ENCODE measurements around the gene CSF1. TPM values are rescaled to one million over a fixed set of nuclear protein-coding genes. Genes with fewer than 3 reads are reported as not detected.

Gene CSF1
- total and polyA plus RNA-seq, 10 donors = 5.8 to 207 (median 78.1) TPM

DNA sequence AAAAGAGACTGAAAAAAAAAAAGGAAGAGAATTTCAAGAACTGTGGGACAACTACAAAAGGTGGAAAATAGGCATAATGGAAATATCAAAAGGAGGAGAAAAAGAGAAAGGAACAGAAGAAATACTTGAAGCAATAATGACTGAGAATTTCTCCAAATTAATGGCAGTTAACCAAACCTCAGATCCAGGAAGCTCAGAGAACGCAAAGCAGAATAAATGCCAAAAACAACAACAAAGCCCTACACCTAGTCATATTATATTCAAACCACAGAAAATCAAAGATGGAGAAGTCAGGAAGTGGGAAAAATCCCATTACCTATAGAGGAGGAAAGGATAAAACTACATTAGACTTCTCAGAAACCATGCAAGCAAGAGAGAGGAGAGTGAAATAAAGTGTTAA is 53.2 kb downstream of the CSF1 start:
- DNase-seq = no peak
- Histone ChIP-seq H3K4me3 (no peak overlapping the region), H3K9me3 (no peaks in the 10 kb centered on the region), H3K27ac (no peak overlapping the region), H3K4me1 (peaks cover 0 to 5% (median 0%) of the 10 kb centered on the region in 6 donors), H3K27me3 (replicated peaks in 1 of 7) (no peaks in the 10 kb centered on the region), H3K36me3 (no peaks in the 10 kb centered on the region)
- TF ChIP-seq POLR2AphosphoS5 (IDR thresholded peaks at IDR 0.05) (no peak), POLR2A (IDR thresholded peaks at IDR 0.05) (no peak)
- TF ChIP-seq, protein P1, sequence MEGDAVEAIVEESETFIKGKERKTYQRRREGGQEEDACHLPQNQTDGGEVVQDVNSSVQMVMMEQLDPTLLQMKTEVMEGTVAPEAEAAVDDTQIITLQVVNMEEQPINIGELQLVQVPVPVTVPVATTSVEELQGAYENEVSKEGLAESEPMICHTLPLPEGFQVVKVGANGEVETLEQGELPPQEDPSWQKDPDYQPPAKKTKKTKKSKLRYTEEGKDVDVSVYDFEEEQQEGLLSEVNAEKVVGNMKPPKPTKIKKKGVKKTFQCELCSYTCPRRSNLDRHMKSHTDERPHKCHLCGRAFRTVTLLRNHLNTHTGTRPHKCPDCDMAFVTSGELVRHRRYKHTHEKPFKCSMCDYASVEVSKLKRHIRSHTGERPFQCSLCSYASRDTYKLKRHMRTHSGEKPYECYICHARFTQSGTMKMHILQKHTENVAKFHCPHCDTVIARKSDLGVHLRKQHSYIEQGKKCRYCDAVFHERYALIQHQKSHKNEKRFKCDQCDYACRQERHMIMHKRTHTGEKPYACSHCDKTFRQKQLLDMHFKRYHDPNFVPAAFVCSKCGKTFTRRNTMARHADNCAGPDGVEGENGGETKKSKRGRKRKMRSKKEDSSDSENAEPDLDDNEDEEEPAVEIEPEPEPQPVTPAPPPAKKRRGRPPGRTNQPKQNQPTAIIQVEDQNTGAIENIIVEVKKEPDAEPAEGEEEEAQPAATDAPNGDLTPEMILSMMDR (IDR thresholded peaks at IDR 0.05 in 8 of 11, conservative IDR thresholded peaks at IDR 0.05 in 3 of 11) = no peak
- intact Hi-C loops (cut with DNase I; ENCODE audit: low total_unique reads) = no loop called here
- WGBS, 5 donors = 69 to 94% (median 81%) methylated on average over 1 of the region's 1 CpG

DNA sequence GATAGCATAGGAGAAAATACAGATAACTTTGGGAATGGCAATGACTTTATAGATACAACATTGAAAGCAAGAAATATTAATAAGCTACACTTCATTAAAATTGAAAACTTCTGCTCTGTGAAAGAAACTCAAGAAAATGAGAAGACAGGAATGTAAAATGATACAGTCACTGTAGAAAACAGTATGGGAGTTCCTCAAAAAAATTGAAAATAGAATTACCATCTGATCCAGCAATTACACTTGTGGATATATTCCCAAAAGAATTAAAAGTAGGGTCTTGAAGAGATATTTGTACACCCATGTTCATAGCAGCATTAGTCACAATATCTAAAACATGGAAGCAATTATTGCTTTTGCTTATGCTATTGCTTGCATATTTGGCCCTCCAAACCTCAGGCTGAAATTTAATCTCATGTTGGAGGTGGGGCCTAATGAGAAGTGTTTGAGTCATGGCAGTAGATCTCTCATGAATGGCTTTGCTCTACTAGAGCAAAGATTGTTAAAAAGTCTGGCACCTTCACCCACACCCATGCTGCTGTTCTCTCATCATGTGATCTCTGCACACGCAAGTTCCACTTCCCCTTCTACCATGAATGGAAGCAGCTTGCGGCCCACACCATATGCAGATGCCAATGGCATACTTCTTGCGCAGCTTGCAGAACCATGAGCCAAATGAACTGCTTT is 58.6 kb downstream of the CSF1 start:
- DNase-seq = no peak
- Histone ChIP-seq H3K9me3 (no peaks in the 10 kb centered on the region), H3K4me3 (no peak overlapping the region), H3K4me1 (no peaks in the 10 kb centered on the region), H3K36me3 (no peaks in the 10 kb centered on the region), H3K27me3 (replicated peaks in 1 of 7) (no peaks in the 10 kb centered on the region), H3K27ac (no peak overlapping the region)
- 72 to 90% (median 78%) methylated on average over 3 of the region's 3 CpGs for WGBS, 5 donors
- TF ChIP-seq, protein P1 (IDR thresholded peaks at IDR 0.05 in 8 of 11, conservative IDR thresholded peaks at IDR 0.05 in 3 of 11) = no peak
- TF ChIP-seq POLR2AphosphoS5 (IDR thresholded peaks at IDR 0.05) (no peak), POLR2A (IDR thresholded peaks at IDR 0.05) (no peak)
- intact Hi-C loops (cut with DNase I; ENCODE audit: low total_unique reads) = no loop called here

DNA sequence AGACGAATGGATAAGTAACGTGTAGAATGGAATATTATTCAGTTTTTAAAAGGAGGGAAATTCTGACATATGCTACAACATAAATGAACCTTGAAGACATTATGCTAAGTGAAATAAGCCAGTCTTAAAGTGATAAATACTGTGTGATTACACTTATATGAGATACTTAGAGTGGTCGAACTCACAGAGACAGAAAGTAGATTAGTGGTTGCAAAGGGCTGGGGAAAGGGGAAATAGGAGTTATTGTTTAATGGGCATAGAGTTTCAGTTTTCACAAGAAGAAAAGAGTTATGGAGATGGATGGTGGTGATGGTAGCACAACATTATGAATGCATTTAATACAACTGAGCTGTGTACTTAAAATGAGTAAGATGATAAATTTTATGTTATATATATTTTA is 59.3 kb downstream of the CSF1 start:
- Histone ChIP-seq H3K4me3 (no peak overlapping the region), H3K4me1 (no peaks in the 10 kb centered on the region), H3K36me3 (no peaks in the 10 kb centered on the region), H3K27me3 (replicated peaks in 1 of 7) (no peaks in the 10 kb centered on the region), H3K9me3 (no peaks in the 10 kb centered on the region), H3K27ac (no peak overlapping the region)
- TF ChIP-seq POLR2A (IDR thresholded peaks at IDR 0.05) (no peak), POLR2AphosphoS5 (IDR thresholded peaks at IDR 0.05) (no peak)
- TF ChIP-seq, protein P1 (IDR thresholded peaks at IDR 0.05 in 8 of 11, conservative IDR thresholded peaks at IDR 0.05 in 3 of 11) = no peak
- intact Hi-C loops (cut with DNase I; ENCODE audit: low total_unique reads) = no loop called here
- WGBS, 5 donors = 78 to 93% (median 87%) methylated on average over 3 of the region's 3 CpGs
- DNase-seq = no peak

DNA sequence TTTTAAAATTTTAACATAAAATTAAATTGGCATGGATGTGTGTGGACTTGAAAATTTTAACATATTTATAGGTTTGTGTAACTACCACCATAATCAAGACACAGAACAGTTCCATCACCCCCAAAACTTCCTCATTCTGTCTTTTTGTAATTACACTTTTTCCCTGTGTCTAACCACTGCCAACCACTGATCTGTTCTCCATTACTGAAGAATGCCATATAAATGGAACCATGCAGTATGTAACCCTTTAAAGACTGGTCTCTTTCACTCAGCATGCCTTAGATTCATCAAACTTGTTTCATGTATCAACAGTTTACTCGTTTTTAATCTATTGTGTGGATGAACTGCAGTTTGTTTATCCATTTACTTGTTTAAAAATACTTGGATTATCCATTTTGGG is 60.9 kb downstream of the CSF1 start:
- Histone ChIP-seq H3K27me3 (replicated peaks in 1 of 7) (no peaks in the 10 kb centered on the region), H3K36me3 (no peaks in the 10 kb centered on the region), H3K9me3 (no peaks in the 10 kb centered on the region), H3K4me1 (no peaks in the 10 kb centered on the region), H3K4me3 (no peak overlapping the region), H3K27ac (no peak overlapping the region)
- no peak for DNase-seq
- 42 to 59% (median 51%) methylated on average over 1 of the region's 1 CpG for WGBS, 5 donors
- TF ChIP-seq POLR2AphosphoS5 (IDR thresholded peaks at IDR 0.05) (no peak), POLR2A (IDR thresholded peaks at IDR 0.05) (no peak)
- TF ChIP-seq, protein P1 (IDR thresholded peaks at IDR 0.05 in 8 of 11, conservative IDR thresholded peaks at IDR 0.05 in 3 of 11) = no peak
- intact Hi-C loops (cut with DNase I; ENCODE audit: low total_unique reads) = no loop called here
